Motor neuron (in vitro differentiated cells): ENCODE results near the gene IGF1R. TPM values are rescaled to one million over a fixed set of nuclear protein-coding genes. Genes with fewer than 3 reads are reported as not detected.

Source experiments
- ATAC-seq, 8 experiments: fragments of 200-7000 bp; cut with Tn5 transposase; replicated peaks in 6 of 8; 2 replicates each; pipeline ENCODE4 v1.8.0; 2021; ENCODE audit warnings: mild to moderate bottlenecking in 8 of 8, moderate library complexity in 8 of 8
- H3K27ac ChIP-seq, 2 donors: fragments of 250-450 bp; sonication (Bioruptor Pico); 2 replicates each; pipeline ENCODE4 v1.9.0; 2021; ENCODE audit warnings: antibody characterized with exemption in 2 of 2, mild to moderate bottlenecking in 2 of 2, moderate library complexity in 1 of 2
- H3K4me1 ChIP-seq, 2 donors: fragments of 250-450 bp; sonication (Bioruptor Pico); replicated peaks in 1 of 2; 2 replicates each; pipeline ENCODE4 v1.6.1; 2021; ENCODE audit warnings: antibody characterized with exemption in 2 of 2, mild to moderate bottlenecking in 2 of 2, moderate library complexity in 1 of 2
- H3K4me3 ChIP-seq, 5 donors: fragments of 250-450 bp; sonication (Bioruptor Pico); 2 replicates each; pipeline ENCODE4 v1.9.0; 2021; ENCODE audit warnings: antibody characterized with exemption in 5 of 5, mild to moderate bottlenecking in 5 of 5, moderate library complexity in 4 of 5
- WGBS, 10 experiments: fragments of 450-650 bp; shearing (Covaris generic); methylation state at CpG; one replicate each; pipeline ENCODE4 v1.0.0; 2022; 5-methylcytosine and 5-hydroxymethylcytosine counted together
- in situ Hi-C, 9 experiments: fragments of 400-800 bp; cut with MboI; loops; one replicate each; pipeline ENCODE4 v1.15.0; 2021; ENCODE audit warnings: low sequenced_read_pairs in 9 of 9, low pct_unique_long_range_greater_than_20kb in 2 of 9; ENCODE audit not compliant: unreplicated experiment in 9 of 9
- total RNA-seq, 8 experiments: library from RNA; unstranded; fragments of 300-600 nt; gene quantifications; 2 replicates each; pipeline versions ENCODE4 v1.2.3 to v1.2.4, GENCODE V29; 2022

The IGF1R gene
- total RNA-seq, 8 experiments from 2014 or later: 12.5 to 43.5 (median 26.1) TPM

- ATAC-seq: no peak
- Histone ChIP-seq H3K4me1 (peaks cover 6 to 7% of the 10 kb centered on the region in 2 donors), H3K27ac (no peak overlapping the region), H3K4me3 (no peak overlapping the region)
- 0 to 100% (median 42%) methylated on average over 1 to 2 of the region's 2 CpGs for WGBS, 10 experiments
- in situ Hi-C loops: no loop called here
Observed at GRCh38 chr15:98621021-98621420, 27.3 kb upstream of the IGF1R start.

GRCh38 chr15:98625614-98626013, 22.7 kb upstream of the IGF1R start:
- no peak overlapping the region for H3K4me3 ChIP-seq
- no peak for ATAC-seq
- H3K27ac ChIP-seq: no peak overlapping the region
- in situ Hi-C loops: loop anchor here in 2 of 9 experiments (25.0 kb wide), 2 partner anchors 88 to 113 kb away; no protein-coding TSS in a partner anchor
- no peaks in the 10 kb centered on the region for H3K4me1 ChIP-seq
- whole genome bisulfite sequencing, 10 experiments: 74 to 100% (median 91%) methylated on average over 1 to 12 of the region's 22 CpGs; no CpG with 5 or more reads in 3 of the 10 experiments

- H3K27ac ChIP-seq: no peak overlapping the region
- no peak for ATAC-seq
- no peak overlapping the region for H3K4me3 ChIP-seq
- H3K4me1 ChIP-seq: no peaks in the 10 kb centered on the region
- WGBS, 10 experiments: 76 to 100% (median 92%) methylated on average over 2 to 4 of the region's 4 CpGs; no CpG with 5 or more reads in 5 of the 10 experiments
- in situ Hi-C loops: loop anchor here in 2 of 9 experiments (25.0 kb wide), 2 partner anchors 89 to 114 kb away; no protein-coding TSS in a partner anchor
Observed at GRCh38 chr15:98626153-98626552, 22.2 kb upstream of the IGF1R start.

- 0 to 100% (median 90%) methylated on average over 1 of the region's 1 CpG; no CpG with 5 or more reads in 1 of the 10 experiments for WGBS, 10 experiments
- no peak for ATAC-seq
- Histone ChIP-seq H3K4me1 (no peaks in the 10 kb centered on the region), H3K4me3 (no peak overlapping the region), H3K27ac (no peak overlapping the region)
- in situ Hi-C loops: loop anchor here in 2 of 9 experiments (25.0 kb wide), 2 partner anchors 91 to 116 kb away; no protein-coding TSS in a partner anchor
Observed at GRCh38 chr15:98628216-98628615, 20.1 kb upstream of the IGF1R start.

- in situ Hi-C loops: loop anchor here in 2 of 9 experiments (25.0 kb wide), 2 partner anchors 99 to 124 kb away; no protein-coding TSS in a partner anchor
- no peak for ATAC-seq
- no peak overlapping the region for H3K4me3 ChIP-seq
- H3K27ac ChIP-seq: no peak overlapping the region
- H3K4me1 ChIP-seq: no peaks in the 10 kb centered on the region
- WGBS, 10 experiments: 0 to 76% (median 63%) methylated on average over 1 to 4 of the region's 7 CpGs; no CpG with 5 or more reads in 6 of the 10 experiments
Observed at GRCh38 chr15:98635848-98636247, 12.5 kb upstream of the IGF1R start.

GRCh38 chr15:98643115-98643514, 5.2 kb upstream of the IGF1R start:
- no peak overlapping the region for H3K4me3 ChIP-seq
- H3K27ac ChIP-seq: no peak overlapping the region
- H3K4me1 ChIP-seq: no peaks in the 10 kb centered on the region
- 36 to 100% (median 84%) methylated on average over 2 to 4 of the region's 4 CpGs; no CpG with 5 or more reads in 1 of the 10 experiments for WGBS, 10 experiments
- in situ Hi-C loops: loop anchor here in 3 of 9 experiments (10.0 to 25.0 kb wide), 3 partner anchors 106 to 222 kb away; no protein-coding TSS in a partner anchor
- no peak for ATAC-seq

- no peaks in the 10 kb centered on the region for H3K4me1 ChIP-seq
- in situ Hi-C loops: loop anchor here in 3 of 9 experiments (10.0 to 25.0 kb wide), 3 partner anchors 109 to 218 kb away; no protein-coding TSS in a partner anchor
- peak overlapping the region in 1 of 2 donors; percentile 94 for H3K27ac ChIP-seq
- ATAC-seq: no peak
- 0 to 17% (median 3%) methylated on average over 1 to 7 of the region's 7 CpGs for WGBS, 10 experiments
- H3K4me3 ChIP-seq: peak overlapping the region; percentile 71 to 99 (median 84)
Observed at GRCh38 chr15:98646546-98647025, 1.8 kb upstream of the IGF1R start.

GRCh38 chr15:98647026-98647773, 1.1 kb upstream of the IGF1R start:
- peak; percentile 28 to 75 (median 70) for ATAC-seq
- in situ Hi-C loops: loop anchor here in 3 of 9 experiments (10.0 to 25.0 kb wide), 3 partner anchors 110 to 218 kb away; no protein-coding TSS in a partner anchor
- H3K4me3 ChIP-seq: peak overlapping the region; percentile 71 to 99 (median 84)
- peak overlapping the region; percentile 94 to 96 for H3K27ac ChIP-seq
- peaks cover 0 to 2% of the 10 kb centered on the region in 2 donors for H3K4me1 ChIP-seq
- WGBS, 10 experiments: 0 to 13% (median 4%) methylated on average over 1 to 9 of the region's 77 CpGs

- peak in 4 of 8 experiments; percentile 2 to 37 (median 9) for ATAC-seq
- Histone ChIP-seq H3K4me1 (peaks cover 4 to 10% of the 10 kb centered on the region in 2 donors), H3K27ac (peak overlapping the region; percentile 94 to 96), H3K4me3 (peak overlapping the region; percentile 71 to 99 (median 84))
- WGBS, 10 experiments: 0 to 5% (median 0%) methylated on average over 2 to 27 of the region's 121 CpGs; no CpG with 5 or more reads in 6 of the 10 experiments
- in situ Hi-C loops: loop anchor here in 3 of 9 experiments (10.0 to 25.0 kb wide), 3 partner anchors 112 to 216 kb away; no protein-coding TSS in a partner anchor
Observed at GRCh38 chr15:98648654-98649471, 524 bp downstream of the IGF1R start.

- peak overlapping the region; percentile 94 to 96 for H3K27ac ChIP-seq
- WGBS, 10 experiments: 1% methylated on average over 12 of the region's 94 CpGs; no CpG with 5 or more reads in 9 of the 10 experiments
- H3K4me1 ChIP-seq: peaks cover 5 to 10% of the 10 kb centered on the region in 2 donors
- in situ Hi-C loops: loop anchor here in 5 of 9 experiments (10.0 to 25.0 kb wide), 4 partner anchors 112 to 413 kb away; no protein-coding TSS in a partner anchor
- H3K4me3 ChIP-seq: peak overlapping the region; percentile 71 to 99 (median 84)
- peak in 2 of 8 experiments; percentile 1 to 2 for ATAC-seq
Observed at GRCh38 chr15:98649472-98650416, 1.4 kb downstream of the IGF1R start.

GRCh38 chr15:98650417-98651035, 2.2 kb downstream of the IGF1R start:
- ATAC-seq: peak in 1 of 8 experiments; percentile 0
- Histone ChIP-seq H3K27ac (no peak overlapping the region), H3K4me1 (peaks cover 5 to 10% of the 10 kb centered on the region in 2 donors), H3K4me3 (peak overlapping the region; percentile 71 to 99 (median 84))
- in situ Hi-C loops: loop anchor here in 2 of 9 experiments (10.0 to 25.0 kb wide), 2 partner anchors 214 to 412 kb away; no protein-coding TSS in a partner anchor
- 0 to 5% (median 0%) methylated on average over 1 to 9 of the region's 51 CpGs; no CpG with 5 or more reads in 5 of the 10 experiments for WGBS, 10 experiments
